ENCODE measurements around the gene RUBCN. TPM values are rescaled to one million over a fixed set of nuclear protein-coding genes. Genes with fewer than 3 reads are reported as not detected.
"Not testable (repeated sequence)": the region's sequence is repeated elsewhere in the genome, so short reads cannot be mapped to it uniquely, and the experiment has no call there.

Gene RUBCN
- total and polyA plus RNA-seq, 10 donors, result 7.5 to 129 (median 60.6) TPM

GRCh38 chr3:197631989-197632388, 104.7 kb downstream of the RUBCN start:
- H3K4me3 ChIP-seq; H3K36me3 ChIP-seq; H3K27me3 ChIP-seq (replicated peaks in 1 of 7); DNase-seq; H3K27ac ChIP-seq; H3K9me3 ChIP-seq; H3K4me1 ChIP-seq; intact Hi-C loops (cut with DNase I; ENCODE audit: low total_unique reads): not testable (repeated sequence)
- TF ChIP-seq CTCF (IDR thresholded peaks at IDR 0.05 in 8 of 11, conservative IDR thresholded peaks at IDR 0.05 in 3 of 11), result peak in 8 of 11 experiments; percentile 8 to 58 (median 41)
- WGBS, 5 donors, result 10 to 23% (median 22%) methylated on average over 6 to 10 of the region's 11 CpGs

GRCh38 chr3:197630766-197631165, 105.9 kb downstream of the RUBCN start:
- H3K4me1 ChIP-seq, result peaks cover 0 to 17% (median 6%) of the 10 kb centered on the region in 6 donors
- H3K27ac ChIP-seq; H3K36me3 ChIP-seq; H3K27me3 ChIP-seq (replicated peaks in 1 of 7); H3K9me3 ChIP-seq; DNase-seq; intact Hi-C loops (cut with DNase I; ENCODE audit: low total_unique reads); H3K4me3 ChIP-seq: not testable (repeated sequence)
- 87 to 95% (median 89%) methylated on average over 12 of the region's 12 CpGs for WGBS, 5 donors

- 82 to 95% (median 91%) methylated on average over 5 to 13 of the region's 14 CpGs for WGBS, 5 donors
- intact Hi-C loops (cut with DNase I; ENCODE audit: low total_unique reads); H3K27ac ChIP-seq; H3K4me3 ChIP-seq; H3K36me3 ChIP-seq; H3K9me3 ChIP-seq; DNase-seq; H3K27me3 ChIP-seq (replicated peaks in 1 of 7): not testable (repeated sequence)
- H3K4me1 ChIP-seq, result peaks cover 0 to 24% (median 8%) of the 10 kb centered on the region in 6 donors
These were observed 107.4 kb downstream of the RUBCN start for GRCh38 chr3:197629286-197629685.

GRCh38 chr3:197627772-197628523, 108.8 kb downstream of the RUBCN start:
- peak overlapping the region; percentile 78 to 89 (median 86) for H3K27ac ChIP-seq
- intact Hi-C loops (cut with DNase I; ENCODE audit: low total_unique reads), result not testable (repeated sequence)
- WGBS, 5 donors, result 2 to 6% (median 4%) methylated on average over 15 to 73 of the region's 73 CpGs

GRCh38 chr3:197627158-197627771, 109.4 kb downstream of the RUBCN start:
- Histone ChIP-seq H3K27ac (peak overlapping the region; percentile 78 to 89 (median 86)), H3K4me3 (peak overlapping the region; percentile 56 to 74 (median 70)), H3K4me1 (peaks cover 0 to 26% (median 8%) of the 10 kb centered on the region in 6 donors)
- 0 to 1% (median 0%) methylated on average over 1 to 37 of the region's 67 CpGs; no CpG with 5 or more reads in 1 of the 5 donors for WGBS, 5 donors
- intact Hi-C loops (cut with DNase I; ENCODE audit: low total_unique reads); H3K36me3 ChIP-seq; H3K27me3 ChIP-seq (replicated peaks in 1 of 7); DNase-seq; H3K9me3 ChIP-seq: not testable (repeated sequence)

More at GRCh38 chr3:197627772-197628523, 108.8 kb downstream of the RUBCN start:
- Histone ChIP-seq H3K4me1 (peaks cover 0 to 26% (median 8%) of the 10 kb centered on the region in 6 donors), H3K4me3 (peak overlapping the region; percentile 56 to 74 (median 70))
- H3K36me3 ChIP-seq; H3K27me3 ChIP-seq (replicated peaks in 1 of 7); H3K9me3 ChIP-seq: not testable (repeated sequence)
- DNase-seq, result peak; percentile 96
- peak; percentile 87 to 94 (median 88) for TF ChIP-seq POLR2AphosphoS5 (IDR thresholded peaks at IDR 0.05)
- TF ChIP-seq CTCF (IDR thresholded peaks at IDR 0.05 in 8 of 11, conservative IDR thresholded peaks at IDR 0.05 in 3 of 11), result peak in 1 of 11 experiments; percentile 14
- peak; percentile 55 to 67 (median 66) for TF ChIP-seq POLR2A (IDR thresholded peaks at IDR 0.05)

GRCh38 chr3:197626404-197627157, 110.1 kb downstream of the RUBCN start:
- Histone ChIP-seq H3K36me3 (peaks cover 0 to 10% (median 5%) of the 10 kb centered on the region in 6 donors), H3K27ac (peak overlapping the region in 3 of 8 donors; percentile 85 to 89 (median 87)), H3K4me1 (peaks cover 0 to 26% (median 8%) of the 10 kb centered on the region in 6 donors), H3K4me3 (peak overlapping the region; percentile 20 to 74 (median 56))
- 22 to 73% (median 33%) methylated on average over 2 to 7 of the region's 18 CpGs for WGBS, 5 donors
- intact Hi-C loops (cut with DNase I; ENCODE audit: low total_unique reads); DNase-seq; H3K27me3 ChIP-seq (replicated peaks in 1 of 7); H3K9me3 ChIP-seq: not testable (repeated sequence)

GRCh38 chr3:197621478-197621877, 115.2 kb downstream of the RUBCN start:
- intact Hi-C loops (cut with DNase I; ENCODE audit: low total_unique reads); H3K27ac ChIP-seq; H3K4me3 ChIP-seq; H3K27me3 ChIP-seq (replicated peaks in 1 of 7): not testable (repeated sequence)
- Histone ChIP-seq H3K9me3 (peaks cover 0 to 12% (median 4%) of the 10 kb centered on the region in 8 donors), H3K4me1 (peaks cover 0 to 14% (median 1%) of the 10 kb centered on the region in 6 donors), H3K36me3 (peaks cover 0 to 57% (median 45%) of the 10 kb centered on the region in 6 donors)
- DNase-seq, result peak; percentile 63
- 90 to 97% (median 96%) methylated on average over 13 of the region's 13 CpGs for WGBS, 5 donors
